Spinal cord (tissue), 10 donors: ENCODE data around the gene PRKCA. TPM values are rescaled to one million over a fixed set of nuclear protein-coding genes. Genes with fewer than 3 reads are reported as not detected.
A peak's percentile ranks its signal among the peaks of the same experiment; 100 is the strongest.
"Not testable (repeated sequence)": the region's sequence is repeated elsewhere in the genome, so short reads cannot be mapped to it uniquely, and the experiment has no call there.

Experiments used
- DNase-seq, 6 donors: peaks; one replicate each; pipeline versions ENCODE4 v3.0.0 to v3.0.0-alpha.2; 2013 to 2015; ENCODE audit warnings: low spot score in 6 of 6, low read depth in 4 of 6
- H3K27ac ChIP-seq: one replicate; pipeline ENCODE4 v1.5.1; 2013; ENCODE audit warnings: low read depth, low read length, control low read depth
- H3K27me3 ChIP-seq: one replicate; pipeline ENCODE4 v1.6.1; 2013; ENCODE audit warnings: low read length; ENCODE audit not compliant: control insufficient read depth, insufficient read depth
- H3K36me3 ChIP-seq: one replicate; pipeline ENCODE4 v1.6.1; 2013; ENCODE audit warnings: low read length; ENCODE audit not compliant: control insufficient read depth, insufficient read depth
- H3K4me1 ChIP-seq: one replicate; pipeline ENCODE4 v1.6.1; 2013; ENCODE audit warnings: low read length; ENCODE audit not compliant: control insufficient read depth, insufficient read depth
- H3K4me3 ChIP-seq: one replicate; pipeline ENCODE4 v1.5.1; 2013; ENCODE audit warnings: low read depth, low read length, control low read depth
- H3K9me3 ChIP-seq: one replicate; pipeline ENCODE4 v1.6.1; 2013; ENCODE audit warnings: low read length; ENCODE audit not compliant: control insufficient read depth, insufficient read depth
- WGBS: methylation state at CpG from one replicate; pipeline ENCODE4 v1.1.5; 2013; ENCODE audit warnings: missing lambda C conversion rate; ENCODE audit not compliant: insufficient coverage; 5-methylcytosine and 5-hydroxymethylcytosine counted together
- polyA plus RNA-seq, 2 donors: library from polyadenylated mRNA; unstranded; fragments of 120-200 nt; gene quantifications; one replicate each; pipeline ENCODE4 v1.2.1, GENCODE V29; 2013; ENCODE audit not compliant: insufficient read length in 2 of 2
- total RNA-seq, 2 donors: library from RNA; depleted of rRNA in 1 of 2; stranded (reverse); fragments of 120-200 nt in 1 of 2; fragments of >200 nt in 1 of 2; gene quantifications; one replicate each; pipeline versions ENCODE4 v1.2.3 to v1.2.4, GENCODE V29; 2013 to 2014
- donor health status: healthy.

The PRKCA gene
- total and polyA plus RNA-seq, 4 donors = 42.4 to 51.3 (median 48.2) TPM

DNA sequence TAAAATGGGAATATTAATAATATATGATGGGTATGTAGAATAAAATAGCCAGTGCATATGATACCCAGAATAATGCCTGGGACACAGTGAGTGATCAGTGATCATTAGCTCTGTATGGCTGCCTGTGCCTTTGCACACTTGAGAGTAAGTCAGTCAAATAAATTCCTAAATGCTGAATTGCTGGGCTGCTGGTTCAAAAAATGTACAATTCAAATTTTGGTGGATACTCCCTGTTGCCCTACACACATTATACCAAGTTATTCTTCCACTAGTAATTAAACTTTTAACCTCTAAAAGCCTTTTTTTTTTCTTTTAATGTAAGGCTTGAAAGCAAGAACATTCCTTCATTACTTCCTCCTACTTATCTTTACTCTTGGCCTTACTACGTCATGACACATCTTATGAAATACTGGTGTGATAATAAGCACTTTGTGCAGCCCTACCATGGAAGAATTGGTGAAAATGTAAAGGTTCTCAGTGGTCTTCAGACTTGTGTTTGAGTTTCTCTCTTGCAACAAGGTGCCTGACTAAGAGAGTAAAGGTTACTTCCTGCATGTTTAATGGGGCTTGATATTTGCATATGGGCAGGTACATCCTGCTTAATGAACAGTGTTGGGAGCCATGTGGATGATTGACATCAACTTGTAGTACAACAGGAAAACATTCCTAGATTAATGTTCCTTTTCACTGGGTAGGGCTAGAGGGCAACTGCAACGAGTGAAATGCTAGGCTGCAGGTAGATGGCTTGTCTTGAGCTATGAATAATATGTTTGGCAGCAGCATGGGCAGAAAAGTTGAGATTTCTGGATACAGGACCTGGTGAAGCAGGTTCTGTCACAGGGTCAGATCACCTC lies 84.3 kb downstream of the PRKCA start:
- Histone ChIP-seq H3K9me3 (no peaks in the 10 kb centered on the region), H3K27me3 (no peaks in the 10 kb centered on the region), H3K27ac (no peak overlapping the region), H3K4me1 (peaks cover 18% of the 10 kb centered on the region), H3K4me3 (no peak overlapping the region), H3K36me3 (peaks cover 5% of the 10 kb centered on the region)
- 33% methylated on average over 1 of the region's 2 CpGs for WGBS
- DNase-seq = no peak

DNA sequence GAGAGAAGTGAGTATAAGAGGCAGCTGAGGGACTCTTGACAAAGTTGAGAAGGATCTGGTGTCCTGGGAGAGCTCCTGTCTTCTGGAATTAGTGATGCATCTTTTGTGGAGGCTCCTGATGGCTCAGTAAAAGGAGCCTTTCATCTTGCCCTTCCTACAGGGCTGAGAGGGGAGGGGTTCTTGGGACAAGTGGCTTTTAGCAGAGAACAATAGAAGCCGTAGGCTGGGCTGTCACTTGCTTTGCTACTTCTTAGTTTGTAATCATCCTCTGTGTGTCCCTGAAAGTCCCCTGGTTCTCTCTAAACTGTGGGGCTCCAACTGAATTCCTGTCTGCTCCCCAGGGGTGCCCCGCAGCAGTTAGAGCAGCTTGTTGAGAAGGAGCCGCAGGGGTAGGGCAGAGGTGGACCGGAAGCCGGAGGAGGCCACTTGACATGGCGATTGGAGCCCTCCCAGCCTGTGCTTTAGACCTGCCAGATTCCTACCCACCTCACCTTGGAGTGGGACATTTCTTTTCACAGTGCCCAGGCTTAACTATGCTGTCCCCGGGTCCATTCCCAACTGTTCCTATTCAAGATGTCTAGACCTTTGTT lies 85.1 kb downstream of the PRKCA start:
- Histone ChIP-seq H3K4me1 (peaks cover 15% of the 10 kb centered on the region), H3K4me3 (no peak overlapping the region), H3K27ac (no peak overlapping the region), H3K27me3 (no peaks in the 10 kb centered on the region), H3K36me3 (peaks cover 5% of the 10 kb centered on the region), H3K9me3 (no peaks in the 10 kb centered on the region)
- 58% methylated on average over 6 of the region's 7 CpGs for WGBS
- DNase-seq = no peak

DNA sequence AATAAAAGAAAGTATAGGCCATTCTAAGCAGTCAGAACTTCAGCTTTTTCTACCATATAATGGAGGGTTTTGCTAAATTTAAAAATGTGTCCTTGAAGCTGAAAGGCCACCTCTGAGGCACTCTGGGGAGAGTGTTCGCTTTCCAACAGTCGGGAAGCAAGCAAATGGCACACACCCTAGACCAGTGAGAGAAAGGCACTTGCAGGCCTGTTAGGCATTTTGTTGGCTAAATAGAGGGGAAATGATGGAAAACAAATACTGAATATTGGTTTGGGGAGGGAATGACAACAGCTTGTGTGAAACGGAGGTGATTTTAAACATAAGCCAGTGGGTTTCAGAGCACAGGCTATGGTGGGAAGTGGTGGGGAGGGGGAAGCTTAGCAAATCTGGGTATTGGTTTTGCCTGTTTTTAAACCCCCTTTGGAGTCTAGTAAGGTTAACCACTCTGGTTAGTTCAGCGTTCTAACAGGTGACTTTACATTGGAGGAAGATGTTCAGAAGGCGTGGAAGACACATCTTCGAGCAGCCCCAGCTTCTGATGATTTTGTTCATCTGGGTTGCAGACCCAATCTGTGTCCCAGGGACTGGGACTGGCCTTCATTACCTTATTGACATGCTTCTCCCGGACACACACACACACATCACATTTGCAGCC lies 90.5 kb downstream of the PRKCA start:
- WGBS = 70% methylated on average over 7 of the region's 7 CpGs
- Histone ChIP-seq H3K27me3 (no peaks in the 10 kb centered on the region), H3K36me3 (peaks cover 5% of the 10 kb centered on the region), H3K27ac (peak overlapping the region; percentile 58), H3K4me1 (peaks cover 8% of the 10 kb centered on the region), H3K9me3 (no peaks in the 10 kb centered on the region), H3K4me3 (no peak overlapping the region)
- peak in 1 of 6 donors; percentile 55 for DNase-seq

DNA sequence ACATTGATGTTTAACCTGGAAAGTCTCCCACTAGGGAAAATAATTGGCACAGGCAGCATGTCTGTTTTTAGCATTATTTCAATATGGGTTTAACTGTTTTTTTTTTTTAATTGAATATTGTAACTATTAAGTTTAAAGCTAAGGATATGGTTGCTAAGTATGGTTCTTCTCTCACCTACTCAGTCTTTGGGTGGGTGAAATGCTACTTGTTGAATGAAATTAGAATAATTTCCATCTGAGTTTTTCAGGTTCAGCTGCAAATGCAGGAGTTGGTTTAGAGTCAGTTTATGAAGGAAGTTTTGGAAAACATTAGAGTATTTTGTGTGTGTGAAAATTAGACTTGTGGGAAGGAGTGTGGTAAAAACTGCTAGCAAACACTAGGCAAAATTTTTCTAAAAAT lies 93.5 kb downstream of the PRKCA start:
- Histone ChIP-seq H3K9me3 (no peaks in the 10 kb centered on the region), H3K27ac (no peak overlapping the region), H3K27me3 (no peaks in the 10 kb centered on the region), H3K4me3 (no peak overlapping the region), H3K36me3 (no peaks in the 10 kb centered on the region), H3K4me1 (peaks cover 8% of the 10 kb centered on the region)
- DNase-seq = no peak

DNA sequence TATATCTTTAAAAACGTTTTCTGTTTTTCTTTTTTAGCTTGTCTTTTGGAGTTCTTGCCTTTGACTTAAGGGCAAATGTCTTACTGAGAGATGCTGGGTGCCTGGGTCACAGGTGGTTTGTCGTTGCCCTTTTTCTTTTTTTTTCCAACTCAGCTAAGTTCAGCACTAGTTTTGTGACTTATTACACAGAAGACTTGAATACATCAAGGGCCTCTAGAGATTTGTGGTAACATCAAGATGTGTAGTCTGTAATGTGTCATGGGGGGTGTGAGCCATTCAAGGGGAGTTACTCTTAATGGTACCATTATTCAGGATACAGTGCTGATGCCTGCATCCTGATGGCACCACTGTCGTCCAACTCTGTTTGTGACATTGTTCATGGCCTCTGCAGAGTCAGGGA lies 95.1 kb downstream of the PRKCA start:
- 79% methylated on average over 2 of the region's 3 CpGs for WGBS
- H3K27me3 ChIP-seq = no peaks in the 10 kb centered on the region
- no peak overlapping the region for H3K27ac ChIP-seq
- H3K9me3 ChIP-seq = no peaks in the 10 kb centered on the region
- H3K4me1 ChIP-seq = peaks cover 3% of the 10 kb centered on the region
- DNase-seq = no peak
- no peak overlapping the region for H3K4me3 ChIP-seq
- H3K36me3 ChIP-seq = no peaks in the 10 kb centered on the region

DNA sequence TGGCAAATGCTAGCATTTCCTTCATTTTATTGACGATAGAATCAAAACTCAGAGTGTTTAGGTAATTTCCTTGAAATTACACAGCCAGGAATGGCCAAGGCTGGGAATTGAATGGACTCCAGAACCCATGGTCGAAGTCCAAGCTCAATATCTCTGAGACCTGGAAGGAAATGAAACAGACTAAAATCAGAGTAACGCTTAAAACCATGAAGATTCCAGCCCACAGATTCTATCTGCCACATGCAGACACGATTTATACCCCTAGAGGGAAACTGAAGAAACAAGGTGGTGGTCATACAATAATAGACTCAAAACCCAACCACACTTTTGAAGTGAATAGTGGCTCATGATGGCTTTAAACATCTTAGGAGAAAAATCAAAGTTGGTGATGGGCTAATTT lies 95.6 kb downstream of the PRKCA start:
- Histone ChIP-seq H3K27ac (no peak overlapping the region), H3K9me3 (no peaks in the 10 kb centered on the region), H3K4me1 (no peaks in the 10 kb centered on the region), H3K36me3 (no peaks in the 10 kb centered on the region), H3K4me3 (no peak overlapping the region), H3K27me3 (no peaks in the 10 kb centered on the region)
- DNase-seq = no peak
- 86% methylated on average over 1 of the region's 4 CpGs for WGBS

DNA sequence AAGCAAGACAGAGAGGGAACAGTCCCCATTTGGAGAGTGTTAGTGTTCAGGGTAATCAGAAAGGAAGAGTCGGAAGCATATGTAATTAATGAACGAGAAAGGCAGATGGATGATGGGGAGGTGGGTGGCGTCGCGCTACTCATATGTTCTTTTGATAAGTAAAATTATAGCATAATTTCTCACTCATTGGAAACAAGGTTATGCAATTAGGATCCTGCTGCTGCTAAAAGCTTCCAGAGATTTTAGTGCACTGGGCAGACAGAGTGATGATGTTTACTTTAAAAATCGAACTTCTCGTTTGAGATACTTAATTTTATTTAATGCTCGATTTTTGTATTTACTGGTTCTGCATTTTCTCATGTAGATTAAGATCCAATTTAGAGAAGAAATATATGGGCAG lies 96.2 kb downstream of the PRKCA start:
- Histone ChIP-seq H3K27me3 (no peaks in the 10 kb centered on the region), H3K9me3 (no peaks in the 10 kb centered on the region), H3K4me1 (no peaks in the 10 kb centered on the region), H3K27ac (no peak overlapping the region), H3K4me3 (no peak overlapping the region), H3K36me3 (no peaks in the 10 kb centered on the region)
- no CpG with 5 or more reads among the region's 8 CpGs for WGBS
- DNase-seq = peak in 1 of 6 donors; percentile 37

DNA sequence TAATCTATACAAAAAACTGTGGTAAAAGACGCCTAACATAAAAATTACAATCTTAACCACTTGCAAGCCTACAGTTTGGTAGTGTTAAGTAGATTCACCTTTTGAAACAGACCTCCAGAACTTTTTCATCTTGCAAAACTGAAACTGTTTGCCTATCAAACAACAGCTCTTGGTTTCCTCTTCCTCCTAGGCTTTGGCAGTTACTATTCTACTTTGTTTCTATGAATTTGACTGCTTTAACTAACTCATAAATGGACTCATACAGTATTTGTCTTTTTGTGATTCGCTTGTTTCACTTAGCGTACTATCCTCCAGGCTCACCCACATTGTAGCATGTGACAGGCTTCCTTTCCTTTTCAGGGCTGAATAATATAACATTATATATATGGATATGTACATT lies 97.0 kb downstream of the PRKCA start:
- H3K27me3 ChIP-seq = no peaks in the 10 kb centered on the region
- no CpG with 5 or more reads among the region's 3 CpGs for WGBS
- H3K9me3 ChIP-seq = no peaks in the 10 kb centered on the region
- H3K4me1 ChIP-seq = no peaks in the 10 kb centered on the region
- H3K4me3 ChIP-seq = no peak overlapping the region
- H3K36me3 ChIP-seq = no peaks in the 10 kb centered on the region
- DNase-seq = no peak
- no peak overlapping the region for H3K27ac ChIP-seq

DNA sequence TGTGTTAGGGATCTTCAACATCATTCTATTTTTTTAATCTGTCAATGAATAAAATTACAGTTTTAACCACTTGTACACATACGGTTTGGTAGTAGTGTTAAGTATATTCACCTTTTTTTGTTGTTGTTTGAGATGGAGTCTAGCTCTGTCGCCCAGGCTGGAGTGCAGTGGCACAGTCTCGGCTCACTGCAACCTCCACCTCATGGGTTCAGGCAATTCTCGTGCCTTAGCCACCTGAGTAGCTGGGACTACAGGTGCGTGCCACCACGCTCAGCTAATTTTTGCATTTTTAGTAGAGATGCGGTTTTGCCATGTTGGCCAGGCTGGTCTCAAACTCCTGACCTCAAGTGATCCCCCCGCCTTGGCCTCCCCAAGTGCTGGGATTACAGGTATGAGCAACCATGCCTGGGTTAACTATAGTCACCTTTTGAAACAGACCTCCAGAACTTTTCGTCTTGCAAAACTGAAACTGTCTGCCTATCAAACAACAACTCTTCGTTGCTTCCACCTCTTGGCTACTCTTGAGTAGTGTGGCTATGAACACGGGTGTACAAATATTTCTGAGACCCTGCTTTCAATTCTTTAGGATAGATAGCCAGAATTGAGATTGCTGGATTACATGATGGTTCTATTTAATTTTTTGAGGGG lies 97.8 kb downstream of the PRKCA start:
- H3K27me3 ChIP-seq, H3K27ac ChIP-seq, H3K9me3 ChIP-seq, H3K4me1 ChIP-seq, H3K36me3 ChIP-seq, DNase-seq, H3K4me3 ChIP-seq: not testable (repeated sequence)
- 99% methylated on average over 7 of the region's 11 CpGs for WGBS
